ENCODE measurements around the gene GTPBP4. TPM values are rescaled to one million over a fixed set of nuclear protein-coding genes. Genes with fewer than 3 reads are reported as not detected.
"Not testable (repeated sequence)": the region's sequence is repeated elsewhere in the genome, so short reads cannot be mapped to it uniquely, and the experiment has no call there.

GTPBP4 gene
- total RNA-seq, 1 donor = 38.9 TPM

DNA sequence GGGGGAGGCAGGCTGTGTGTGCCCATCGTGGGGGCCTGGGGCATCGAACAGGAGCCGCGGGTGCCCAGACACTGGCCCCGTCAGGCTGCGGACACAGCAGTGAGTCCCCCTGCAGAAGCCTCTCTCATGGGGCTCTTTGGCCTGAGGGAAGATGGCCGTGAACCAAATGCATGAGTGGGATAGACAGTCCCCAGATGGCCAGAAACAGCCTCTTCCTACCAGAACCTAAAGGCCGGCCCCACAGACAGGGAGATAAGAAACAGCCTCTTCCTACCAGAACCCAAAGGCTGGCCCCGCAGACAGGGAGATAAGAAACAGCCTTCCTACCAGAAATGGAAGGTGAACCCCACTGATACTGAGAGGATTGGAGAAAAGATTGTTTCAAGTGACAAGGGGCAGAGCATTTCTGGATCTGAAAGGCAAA is 20.8 kb downstream of the GTPBP4 start:
- DNase-seq (ENCODE audit: low read depth) = no peak
- no peak overlapping the region for H3K4me3 ChIP-seq (ENCODE audit: low read depth, low read length)
- TF ChIP-seq, protein P1, sequence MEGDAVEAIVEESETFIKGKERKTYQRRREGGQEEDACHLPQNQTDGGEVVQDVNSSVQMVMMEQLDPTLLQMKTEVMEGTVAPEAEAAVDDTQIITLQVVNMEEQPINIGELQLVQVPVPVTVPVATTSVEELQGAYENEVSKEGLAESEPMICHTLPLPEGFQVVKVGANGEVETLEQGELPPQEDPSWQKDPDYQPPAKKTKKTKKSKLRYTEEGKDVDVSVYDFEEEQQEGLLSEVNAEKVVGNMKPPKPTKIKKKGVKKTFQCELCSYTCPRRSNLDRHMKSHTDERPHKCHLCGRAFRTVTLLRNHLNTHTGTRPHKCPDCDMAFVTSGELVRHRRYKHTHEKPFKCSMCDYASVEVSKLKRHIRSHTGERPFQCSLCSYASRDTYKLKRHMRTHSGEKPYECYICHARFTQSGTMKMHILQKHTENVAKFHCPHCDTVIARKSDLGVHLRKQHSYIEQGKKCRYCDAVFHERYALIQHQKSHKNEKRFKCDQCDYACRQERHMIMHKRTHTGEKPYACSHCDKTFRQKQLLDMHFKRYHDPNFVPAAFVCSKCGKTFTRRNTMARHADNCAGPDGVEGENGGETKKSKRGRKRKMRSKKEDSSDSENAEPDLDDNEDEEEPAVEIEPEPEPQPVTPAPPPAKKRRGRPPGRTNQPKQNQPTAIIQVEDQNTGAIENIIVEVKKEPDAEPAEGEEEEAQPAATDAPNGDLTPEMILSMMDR (IDR thresholded peaks at IDR 0.05; ENCODE audit: insufficient read depth, low read depth, low read length) = no peak

DNA sequence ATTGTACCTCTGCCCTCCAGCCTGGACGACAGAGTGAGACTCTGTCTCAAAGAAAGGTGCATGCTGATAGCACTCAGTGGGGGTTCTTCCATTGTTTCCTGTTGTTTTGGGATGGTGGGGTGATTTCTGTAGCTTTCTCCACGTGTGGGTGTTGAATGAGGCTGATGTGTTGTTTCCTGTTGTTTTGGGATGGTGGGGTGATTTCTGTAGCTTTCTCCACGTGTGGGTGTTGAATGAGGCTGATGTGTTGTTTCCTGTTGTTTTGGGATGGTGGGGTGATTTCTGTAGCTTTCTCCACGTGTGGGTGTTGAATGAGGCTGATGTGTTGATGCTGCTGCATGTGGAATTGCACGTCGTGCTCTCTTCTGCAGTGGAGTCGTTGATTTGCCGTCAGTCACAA is 21.7 kb downstream of the GTPBP4 start:
- H3K4me3 ChIP-seq (ENCODE audit: low read depth, low read length); DNase-seq (ENCODE audit: low read depth): not testable (repeated sequence)

DNA sequence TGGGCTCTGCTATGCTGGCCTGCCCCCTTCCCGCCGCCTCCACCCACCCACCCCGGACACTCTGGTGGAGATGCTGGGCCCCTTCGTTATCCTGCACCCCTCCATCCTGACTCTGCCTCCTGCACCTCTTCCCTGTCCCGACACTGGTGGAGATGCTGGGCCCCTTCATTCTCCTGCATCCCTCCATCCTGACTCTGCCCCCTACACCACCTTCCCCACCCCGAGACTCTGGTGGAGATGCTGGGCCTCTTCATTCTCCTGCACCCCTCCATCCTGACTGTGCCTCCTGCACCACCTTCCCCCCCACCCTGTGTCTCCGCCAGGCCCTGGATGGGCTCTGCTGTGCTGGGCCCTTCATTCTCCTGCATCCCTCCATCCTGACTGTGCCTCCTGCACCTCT is 22.5 kb downstream of the GTPBP4 start:
- DNase-seq (ENCODE audit: low read depth) = no peak
- H3K4me3 ChIP-seq (ENCODE audit: low read depth, low read length) = no peak overlapping the region
- TF ChIP-seq, protein P1 (IDR thresholded peaks at IDR 0.05; ENCODE audit: insufficient read depth, low read depth, low read length) = no peak

DNA sequence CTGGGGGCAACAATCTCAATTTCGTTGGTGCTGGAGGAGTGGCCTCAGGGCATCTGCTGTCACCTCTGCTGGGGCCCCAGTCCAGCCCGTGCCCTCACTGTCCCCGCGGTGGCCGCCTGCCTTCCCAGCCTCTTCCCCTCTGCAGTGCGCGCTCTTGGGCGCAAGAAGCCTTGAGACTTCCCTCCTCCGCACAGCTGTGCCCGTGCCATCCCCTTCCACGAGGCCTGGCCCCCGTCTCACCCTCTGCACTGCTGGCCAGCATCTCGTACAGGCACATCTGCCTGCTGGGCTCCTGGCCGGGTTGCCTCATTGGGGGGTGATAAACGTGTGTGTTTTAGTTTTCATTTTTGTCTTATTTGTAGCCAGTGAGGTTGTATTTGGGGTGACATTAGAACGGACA is 23.5 kb downstream of the GTPBP4 start:
- TF ChIP-seq, protein P1 (IDR thresholded peaks at IDR 0.05; ENCODE audit: insufficient read depth, low read depth, low read length) = no peak

DNA sequence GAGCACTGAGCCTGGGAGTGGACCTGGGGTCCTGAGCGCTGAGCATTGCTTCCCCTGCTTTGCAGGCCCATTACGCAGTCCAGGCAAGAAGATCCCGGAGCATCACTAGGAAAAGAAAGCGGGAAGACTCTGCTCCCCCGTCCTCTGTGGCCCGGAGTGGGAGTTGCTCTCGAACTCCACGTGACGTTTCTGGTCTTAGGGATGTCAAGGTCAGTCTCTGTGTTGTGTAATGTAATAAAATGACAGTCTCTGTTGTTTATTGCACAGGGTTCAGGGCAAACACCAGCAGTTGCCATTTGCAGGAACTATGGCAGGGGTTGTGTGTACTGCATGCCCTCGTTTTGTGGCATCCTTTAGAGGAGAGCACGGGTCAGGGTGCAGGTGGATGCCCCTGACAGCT is 27.5 kb downstream of the GTPBP4 start:
- DNase-seq (ENCODE audit: low read depth) = no peak
- TF ChIP-seq, protein P1 (IDR thresholded peaks at IDR 0.05; ENCODE audit: insufficient read depth, low read depth, low read length) = no peak
- H3K4me3 ChIP-seq (ENCODE audit: low read depth, low read length) = no peak overlapping the region

More for the DNA sequence above, 23.5 kb downstream of the GTPBP4 start:
- no peak overlapping the region for H3K4me3 ChIP-seq (ENCODE audit: low read depth, low read length)
- DNase-seq (ENCODE audit: low read depth) = no peak

DNA sequence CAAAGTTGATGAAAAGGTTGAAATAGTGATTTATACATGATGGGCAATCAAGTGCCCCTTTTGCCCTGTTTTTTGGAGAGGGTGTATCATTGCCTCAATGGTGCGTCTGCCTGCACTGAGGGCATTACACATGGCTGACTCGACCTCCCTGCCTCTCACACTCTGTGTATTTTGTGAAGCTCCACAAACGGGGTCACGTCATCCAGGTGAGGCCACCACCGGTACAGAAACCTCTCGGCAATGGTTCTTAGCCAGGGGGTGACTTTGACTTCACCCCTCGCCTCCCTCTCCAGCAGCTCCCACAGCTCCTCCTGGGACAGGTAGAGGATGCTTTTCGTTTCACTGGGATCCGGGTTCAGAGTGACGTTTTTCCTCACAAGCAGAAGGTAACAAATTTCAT is 31.1 kb downstream of the GTPBP4 start:
- TF ChIP-seq, protein P1 (IDR thresholded peaks at IDR 0.05; ENCODE audit: insufficient read depth, low read depth, low read length) = no peak
- DNase-seq (ENCODE audit: low read depth) = no peak
- H3K4me3 ChIP-seq (ENCODE audit: low read depth, low read length) = no peak overlapping the region

DNA sequence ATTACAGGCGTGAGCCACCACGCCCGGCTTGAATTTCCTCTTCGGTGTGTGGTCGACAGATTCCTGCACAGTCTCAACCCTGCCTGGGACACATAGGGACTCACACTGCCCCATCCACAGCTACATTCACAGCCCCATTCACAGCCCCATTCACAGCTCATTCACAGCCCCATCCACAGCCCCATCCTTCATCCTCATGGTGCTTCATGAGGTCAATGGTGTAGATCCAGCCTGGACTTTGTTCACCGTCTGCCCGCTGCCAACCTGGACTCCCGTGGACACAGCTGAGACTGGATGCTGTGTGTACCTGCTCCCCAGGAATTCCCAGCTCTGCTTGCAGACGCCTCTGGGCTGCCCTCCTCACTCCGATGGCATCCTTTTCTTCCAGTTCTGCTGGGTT is 32.2 kb downstream of the GTPBP4 start:
- TF ChIP-seq, protein P1 (IDR thresholded peaks at IDR 0.05; ENCODE audit: insufficient read depth, low read depth, low read length) = no peak
- no peak for DNase-seq (ENCODE audit: low read depth)
- H3K4me3 ChIP-seq (ENCODE audit: low read depth, low read length) = no peak overlapping the region
